H1 (cell line): ENCODE data around the gene TEX22. TPM values are rescaled to one million over a fixed set of nuclear protein-coding genes. Genes with fewer than 3 reads are reported as not detected.

Source experiments
- CTCF ChIA-PET: fragments of 300-600 bp; sonication (Branson Sonifier 250); formaldehyde crosslinking; loops from one replicate; lab custom pipeline; 2021; ENCODE audit not compliant: partially characterized antibody; lab: Charles Lee
- POLR2A ChIA-PET: fragments of 300-600 bp; sonication (Branson Sonifier 250); formaldehyde crosslinking; loops from one replicate; lab custom pipeline; 2021; ENCODE audit warnings: inconsistent platforms; ENCODE audit not compliant: partially characterized antibody; lab: Charles Lee
- DNase-seq, 2 experiments: peaks; one replicate each; pipeline versions ENCODE4 v3.0.0 to v3.0.0-alpha.2; 2010 to 2022; ENCODE audit warnings: low spot score in 2 of 2, low read depth in 1 of 2, mixed read lengths in 1 of 2
- FAIRE-seq: peaks from 2 replicates; lab custom pipeline; 2011; peaks lifted over from hg19 to GRCh38; lab: Jason Lieb, UNC
- H2AFZ ChIP-seq: 2 replicates; pipeline ENCODE4 v1.8.1; 2012; ENCODE audit warnings: low read length, inconsistent platforms
- H2AK5ac ChIP-seq: 2 replicates; pipeline ENCODE4 v1.6.1; 2013; ENCODE audit warnings: low read depth, low read length
- H2BK120ac ChIP-seq: replicated peaks from 2 replicates; pipeline ENCODE3; 2013; ENCODE audit warnings: low read depth, low read length, inconsistent platforms
- H2BK12ac ChIP-seq: 2 replicates; pipeline ENCODE4 v1.6.1; 2013; ENCODE audit warnings: low read depth, low read length
- H2BK15ac ChIP-seq: 2 replicates; pipeline ENCODE4 v1.6.1; 2013; ENCODE audit warnings: low read length
- H2BK20ac ChIP-seq: 2 replicates; pipeline ENCODE4 v1.6.1; 2013; ENCODE audit warnings: low read length
- H2BK5ac ChIP-seq: 2 replicates; pipeline ENCODE4 v1.6.1; 2013; ENCODE audit warnings: low read depth, low read length
- H3K14ac ChIP-seq: 2 replicates; pipeline ENCODE4 v1.6.1; 2013; ENCODE audit warnings: inconsistent platforms; ENCODE audit not compliant: insufficient read length
- H3K18ac ChIP-seq: 2 replicates; pipeline ENCODE4 v1.6.1; 2013; ENCODE audit warnings: low read length; ENCODE audit errors: extremely low read depth
- H3K23ac ChIP-seq: 2 replicates; pipeline ENCODE4 v1.6.1; 2013; ENCODE audit warnings: inconsistent platforms; ENCODE audit not compliant: insufficient read length
- H3K23me2 ChIP-seq: 2 replicates; pipeline ENCODE4 v1.6.1; 2013; ENCODE audit warnings: low read depth, low read length
- H3K27ac ChIP-seq: 2 replicates; pipeline ENCODE4 v1.6.1; 2011; ENCODE audit warnings: low read depth, low read length, inconsistent platforms
- H3K27me3 ChIP-seq, 4 experiments: replicated peaks in 1 of 4; 1 replicate in 1 of 4; 2 replicates in 3 of 4; pipeline versions ENCODE4 v1.6.1 to v1.8.1; 2011 to 2013; ENCODE audit warnings: low read length in 3 of 4, mild to moderate bottlenecking in 3 of 4, inconsistent platforms in 2 of 4, mixed read lengths in 2 of 4, moderate library complexity in 1 of 4; ENCODE audit not compliant: control insufficient read depth in 3 of 4, insufficient read depth in 3 of 4; ENCODE audit errors: extremely low read depth in 1 of 4
- H3K36me3 ChIP-seq, 4 experiments: 2 replicates each; pipeline versions ENCODE4 v1.6.1 to v1.8.1; 2011 to 2013; ENCODE audit warnings: mild to moderate bottlenecking in 4 of 4, low read length in 3 of 4, moderate library complexity in 2 of 4, control low read depth in 1 of 4, inconsistent platforms in 1 of 4; ENCODE audit not compliant: insufficient read depth in 4 of 4, control insufficient read depth in 2 of 4
- H3K4ac ChIP-seq: replicated peaks from 2 replicates; pipeline ENCODE3; 2013; ENCODE audit warnings: low read length, low read depth, mixed read lengths, inconsistent platforms; ENCODE audit not compliant: insufficient read length
- H3K4me1 ChIP-seq, 4 experiments: replicated peaks in 1 of 4; 1 replicate in 1 of 4; 2 replicates in 3 of 4; pipeline versions ENCODE4 v1.6.1 to v1.8.1; 2011 to 2013; ENCODE audit warnings: low read length in 3 of 4, inconsistent platforms in 2 of 4, mixed read lengths in 1 of 4; ENCODE audit not compliant: insufficient read depth in 4 of 4, control insufficient read depth in 3 of 4
- H3K4me2 ChIP-seq, 2 experiments: 2 replicates each; pipeline versions ENCODE4 v1.6.1 to v1.8.1; 2011 to 2013; ENCODE audit warnings: low read depth in 2 of 2, low read length in 2 of 2, control low read depth in 1 of 2, inconsistent platforms in 1 of 2, mild to moderate bottlenecking in 1 of 2; ENCODE audit not compliant: insufficient read depth in 1 of 2
- H3K4me3 ChIP-seq, 4 experiments: fragments of 200-600, 300-600 bp in 1 of 4; sonication (generic), shearing (Covaris generic), sonication (Bioruptor Twin) in 1 of 4; 2 replicates each; pipeline versions ENCODE4 v1.5.1 to v1.8.1; 2011 to 2016; ENCODE audit warnings: low read length in 4 of 4, low read depth in 3 of 4, control low read depth in 2 of 4, inconsistent platforms in 2 of 4, mild to moderate bottlenecking in 2 of 4, mixed read lengths in 1 of 4, moderate library complexity in 1 of 4; ENCODE audit not compliant: insufficient read depth in 2 of 4; ENCODE audit errors: extremely low read depth in 1 of 4
- H3K56ac ChIP-seq: replicated peaks from 2 replicates; pipeline ENCODE3; 2013; ENCODE audit warnings: low read depth, mild to moderate bottlenecking, mixed read lengths, low read length, inconsistent platforms; ENCODE audit not compliant: insufficient read length
- H3K79me1 ChIP-seq: 2 replicates; pipeline ENCODE4 v1.6.1; 2013; ENCODE audit warnings: low read depth, low read length, control low read depth
- H3K79me2 ChIP-seq, 2 experiments: 2 replicates each; pipeline versions ENCODE4 v1.6.1 to v1.8.1; 2012 to 2013; ENCODE audit warnings: low read length in 2 of 2, mild to moderate bottlenecking in 2 of 2, inconsistent platforms in 1 of 2; ENCODE audit not compliant: insufficient read depth in 2 of 2, control insufficient read depth in 1 of 2
- H3K9ac ChIP-seq, 4 experiments: replicated peaks in 1 of 4; 1 replicate in 1 of 4; 2 replicates in 3 of 4; pipeline versions ENCODE4 v1.6.1 to v1.8.1; 2011 to 2013; ENCODE audit warnings: low read depth in 3 of 4, low read length in 3 of 4, control low read depth in 2 of 4, mild to moderate bottlenecking in 2 of 4, moderate library complexity in 2 of 4, inconsistent platforms in 1 of 4; ENCODE audit errors: extremely low read depth in 1 of 4
- H3K9me3 ChIP-seq, 2 experiments: 2 replicates each; pipeline versions ENCODE4 v1.6.1 to v1.8.1; 2012 to 2013; ENCODE audit warnings: mild to moderate bottlenecking in 2 of 2, moderate library complexity in 2 of 2, control low read depth in 1 of 2, inconsistent platforms in 1 of 2, low read depth in 1 of 2, low read length in 1 of 2, mixed read lengths in 1 of 2; ENCODE audit not compliant: insufficient read depth in 2 of 2
- H4K20me1 ChIP-seq, 2 experiments: replicated peaks in 1 of 2; 2 replicates each; pipeline versions ENCODE3 to v1.8.1; 2011 to 2013; ENCODE audit warnings: inconsistent platforms in 2 of 2, low read length in 2 of 2, mild to moderate bottlenecking in 1 of 2; ENCODE audit not compliant: insufficient read depth in 2 of 2, control insufficient read depth in 1 of 2
- H4K5ac ChIP-seq: 2 replicates; pipeline ENCODE4 v1.6.1; 2013; ENCODE audit warnings: low read length, low read depth, mixed read lengths, inconsistent platforms; ENCODE audit not compliant: insufficient read length
- H4K8ac ChIP-seq: 2 replicates; pipeline ENCODE4 v1.8.0; 2013; ENCODE audit warnings: mild to moderate bottlenecking, moderate library complexity, low read length, inconsistent platforms; ENCODE audit not compliant: insufficient read depth; ENCODE audit errors: extremely low read depth
- H4K91ac ChIP-seq: replicated peaks from 2 replicates; pipeline ENCODE3; 2013; ENCODE audit warnings: low read length, mixed read lengths, inconsistent platforms; ENCODE audit not compliant: insufficient read length
- KDM4A ChIP-seq: IDR thresholded peaks from one replicate; pipeline ENCODE4 v1.7.1; 2012; ENCODE audit warnings: low read depth, mild to moderate bottlenecking, moderate library complexity, low read length, inconsistent platforms; ENCODE audit not compliant: severe bottlenecking
- WGBS, 2 experiments: shearing (Covaris generic) in 1 of 2; methylation state at CpG; one replicate each; pipeline versions ENCODE4 v1.1.6 to v1.1.7; 2013 to 2015; ENCODE audit warnings: low lambda C conversion rate in 2 of 2, mixed read lengths in 2 of 2, inconsistent platforms in 1 of 2, low coverage in 1 of 2, missing lambda C conversion rate in 1 of 2; ENCODE audit not compliant: insufficient replicate concordance in 2 of 2, insufficient coverage in 1 of 2, insufficient read length in 1 of 2; ENCODE audit errors: extremely low coverage in 1 of 2, missing lambda C conversion rate in 1 of 2; 5-methylcytosine and 5-hydroxymethylcytosine counted together
- polyA plus RNA-seq, 7 experiments: library from polyadenylated mRNA; depleted of rRNA in 3 of 7; stranded (reverse) in 5 of 7; unstranded in 2 of 7; fragments of >200 nt in 5 of 7; fragments of 200-250 nt in 2 of 7; gene quantifications; 1 replicate in 5 of 7; 2 replicates in 1 of 7; 4 replicates in 1 of 7; pipeline versions ENCODE4 v1.2.1 to v1.2.3, GENCODE V29; 2011 to 2013; ENCODE audit warnings: missing spikeins in 2 of 7, mixed read lengths in 2 of 7
- total RNA-seq: library from RNA; stranded (reverse); fragmentation: NEBNext Ultra II Directional; extraction: Animal tissue kit (Norgen Biotek cat#: 25700); gene quantifications from 2 replicates; pipeline ENCODE4 v1.2.1, GENCODE V29; 2021

TEX22 gene
- total and polyA plus RNA-seq, 2 of the 8 experiments (the other 6 are each of a cell fraction or from before 2014, with no cell fraction given), result 0.24 to 0.39 TPM

DNA sequence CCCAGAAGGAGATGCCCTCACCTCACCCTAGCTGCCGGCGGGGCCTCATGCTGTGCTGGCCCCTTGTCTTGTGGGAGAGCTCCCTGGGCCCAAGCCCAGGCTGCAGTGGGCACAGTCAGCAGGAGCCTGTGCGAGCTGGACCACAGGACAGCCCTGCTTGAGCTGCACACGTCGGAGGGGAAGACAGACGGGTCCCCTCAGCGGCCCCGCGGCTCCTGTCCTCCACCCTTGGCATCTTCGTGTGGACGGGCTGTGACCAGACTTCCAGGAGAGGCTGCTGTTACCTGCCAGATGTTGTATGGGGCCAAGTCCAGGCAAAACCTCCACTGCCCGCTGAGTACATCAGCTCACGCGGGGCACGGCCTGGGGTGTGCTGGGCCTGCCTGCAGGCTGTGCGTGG, 9.4 kb upstream of the TEX22 start:
- Histone ChIP-seq H4K8ac (no peak overlapping the region), H4K91ac (no peak overlapping the region), H3K18ac (no peak overlapping the region), H3K27ac (no peak overlapping the region), H3K9me3 (no peaks in the 10 kb centered on the region), H3K4me1 (no peaks in the 10 kb centered on the region), H4K20me1 (peaks cover 0 to 8% of the 10 kb centered on the region in 2 experiments), H3K27me3 (no peaks in the 10 kb centered on the region), H3K14ac (no peak overlapping the region), H3K9ac (no peak overlapping the region), H4K5ac (no peak overlapping the region), H3K23me2 (no peaks in the 10 kb centered on the region), H3K56ac (no peak overlapping the region), H2BK15ac (no peak overlapping the region), H2BK120ac (no peak overlapping the region), H2BK5ac (no peak overlapping the region), H3K4ac (no peak overlapping the region), H3K79me2 (no peaks in the 10 kb centered on the region), H2AFZ (no peak overlapping the region), H3K23ac (no peak overlapping the region), H3K36me3 (peaks cover 0 to 12% (median 2%) of the 10 kb centered on the region in 4 experiments; a peak in 3 of 8 replicates), H2BK20ac (no peak overlapping the region), H3K4me3 (no peak overlapping the region), H2BK12ac (no peak overlapping the region), H3K79me1 (no peaks in the 10 kb centered on the region; the same call in 1 of the 2 replicates), H3K4me2 (no peak overlapping the region), H2AK5ac (no peak overlapping the region)
- CTCF ChIA-PET, result interaction anchor here (1.0 to 2.0 kb wide), 6 partner anchors 8 to 180 kb away, joined by 3 to 6 read pairs (median 3); no protein-coding TSS in a partner anchor
- FAIRE-seq (no peak), DNase-seq (no peak)
- TF ChIP-seq KDM4A, result no peak
- WGBS, 2 experiments, result 87% methylated on average over 16 of the region's 16 CpGs; no CpG with 5 or more reads in 1 of the 2 experiments
- POLR2A ChIA-PET, result interaction anchor here (1.1 to 1.8 kb wide), 4 partner anchors 9 to 67 kb away, joined by 3 to 7 read pairs (median 4); partner anchors contain the start of gene TEX22
